GM18505 (cell line): Measurements from ENCODE around the gene CTXN2.

ENCODE experiments used
- ATAC-seq: cut with Tn5 transposase; IDR thresholded peaks from one replicate; pipeline ENCODE4 v1.9.1; 2021; ENCODE audit not compliant: unreplicated experiment
- POLR2A ChIP-seq: IDR thresholded peaks from 4 replicates; pipeline ENCODE4 v1.6.1; 2011; ENCODE audit warnings: borderline replicate concordance; ENCODE audit not compliant: insufficient read depth, insufficient read length; ENCODE audit errors: extremely low read depth

The CTXN2 gene

DNA sequence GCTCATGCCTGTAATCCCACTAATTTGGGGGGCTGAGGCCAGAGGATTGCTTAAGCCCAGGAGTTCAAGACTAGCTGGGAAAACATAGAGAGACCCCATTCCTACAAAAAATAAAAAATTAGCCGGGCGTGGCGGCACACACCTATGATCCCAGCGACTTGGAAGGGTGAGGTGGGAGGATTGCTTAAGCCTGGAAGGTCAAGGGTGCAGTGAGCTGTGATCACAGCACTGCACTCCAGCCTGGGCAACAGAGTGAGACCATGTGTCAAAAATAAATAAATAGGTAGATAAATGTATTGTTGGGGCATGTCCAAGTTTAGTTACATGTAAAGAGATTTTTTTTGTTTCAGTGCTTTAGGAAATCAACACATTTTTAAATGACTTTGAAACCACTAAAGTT is 51.1 kb downstream of the CTXN2 start:
- no peak for ATAC-seq
- no peak for TF ChIP-seq POLR2A

DNA sequence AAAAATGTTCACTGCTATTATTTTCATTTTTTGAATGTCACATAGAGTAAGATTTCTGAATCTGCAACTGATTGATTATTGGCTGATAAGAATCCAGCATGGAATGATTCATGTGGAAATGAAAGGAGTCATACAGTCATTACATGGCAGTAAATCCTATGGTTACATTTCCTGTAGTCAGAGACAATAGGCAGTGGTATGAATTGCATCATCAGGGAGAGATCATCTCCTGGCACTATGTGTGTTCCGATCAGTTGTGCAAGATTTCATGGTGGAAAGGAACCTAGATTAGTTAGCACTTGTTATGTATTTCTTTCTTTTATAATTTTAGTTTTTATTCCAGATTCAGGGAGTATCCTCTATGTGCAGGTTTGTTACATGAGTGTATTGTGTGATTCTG is 53.5 kb downstream of the CTXN2 start:
- no peak for ATAC-seq
- no peak for TF ChIP-seq POLR2A

DNA sequence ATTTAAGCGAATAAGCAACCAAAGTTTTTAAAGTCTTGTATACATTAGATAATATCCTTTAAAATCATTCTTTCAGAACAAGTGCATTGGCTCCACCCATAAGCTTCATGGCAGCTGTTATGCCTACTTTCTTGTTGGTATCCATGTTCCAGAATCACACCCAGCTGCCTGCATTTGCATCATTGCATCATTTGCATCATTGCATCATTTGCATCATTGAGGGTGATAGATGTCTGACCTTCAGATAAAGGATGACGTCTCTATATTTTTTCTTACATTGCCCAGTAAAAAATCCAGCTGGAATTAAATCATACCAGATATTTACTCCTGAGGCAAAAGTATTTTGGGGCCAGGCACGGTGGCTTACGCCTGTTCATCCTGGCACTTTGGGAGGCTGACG is 56.9 kb downstream of the CTXN2 start:
- no peak for ATAC-seq
- no peak for TF ChIP-seq POLR2A

DNA sequence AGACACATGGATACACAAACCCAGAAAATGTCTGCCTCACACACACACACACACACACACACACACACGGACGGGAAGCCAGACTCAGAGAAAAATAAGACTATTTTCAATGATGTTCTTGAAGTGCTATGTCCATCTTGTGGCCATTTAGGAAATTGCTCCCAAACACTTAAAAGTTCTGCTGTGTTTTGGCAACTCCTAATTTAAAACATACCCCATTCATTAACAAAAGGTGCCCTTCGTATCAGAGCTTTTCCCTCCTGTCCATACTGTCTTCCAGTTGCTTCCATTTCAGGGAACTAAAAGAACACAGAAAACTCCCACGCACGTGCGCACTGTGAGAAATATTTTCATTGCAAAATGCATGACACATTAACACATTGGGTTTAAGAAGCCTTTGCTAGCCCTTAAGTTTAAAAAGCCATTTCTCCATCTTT is 59.2 kb downstream of the CTXN2 start:
- no peak for ATAC-seq

DNA sequence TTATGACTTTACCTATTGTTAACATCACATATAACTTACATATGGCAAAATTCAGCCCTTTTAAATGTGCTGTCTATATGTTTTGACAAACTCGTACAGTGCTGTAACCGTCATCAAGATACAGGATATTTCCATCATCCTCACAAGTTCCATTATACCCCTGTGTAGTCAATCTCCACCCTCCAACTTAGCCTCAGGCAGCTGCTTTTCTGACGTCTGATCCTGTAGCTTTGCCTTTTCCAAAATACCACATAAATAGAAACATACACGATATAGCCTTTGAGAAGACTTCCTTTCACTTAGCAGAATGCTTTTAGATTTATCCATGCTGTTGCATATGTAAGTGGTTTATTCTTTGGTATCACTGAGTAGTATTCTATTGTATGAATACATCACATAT is 61.7 kb downstream of the CTXN2 start:
- TF ChIP-seq POLR2A, result no peak
- ATAC-seq, result no peak

More for the DNA sequence above, 59.2 kb downstream of the CTXN2 start:
- no peak for TF ChIP-seq POLR2A
